Gastrocnemius medialis (tissue), 4 donors: ENCODE measurements around the gene TPBG.

Source experiments
- CTCF ChIP-seq, 5 experiments: fragments of 450-650 bp in 3 of 5; fragments of 200-600 bp in 2 of 5; sonication (generic) in 2 of 5; IDR thresholded peaks in 4 of 5; conservative IDR thresholded peaks in 1 of 5; 1 replicate in 4 of 5; 2 replicates in 1 of 5; pipeline ENCODE4 v1.5.1; 2016 to 2019; ENCODE audit warnings: antibody characterized with exemption in 5 of 5, mild to moderate bottlenecking in 3 of 5, moderate library complexity in 3 of 5
- POLR2A ChIP-seq, 2 donors: fragments of 450-650 bp; IDR thresholded peaks; one replicate each; pipeline ENCODE4 v1.6.1; 2017; ENCODE audit warnings: antibody characterized with exemption in 2 of 2, mild to moderate bottlenecking in 2 of 2, moderate library complexity in 2 of 2

- no peak for TF ChIP-seq CTCF (IDR thresholded peaks at IDR 0.05 in 4 of 5, conservative IDR thresholded peaks at IDR 0.05 in 1 of 5)
- TF ChIP-seq POLR2A (IDR thresholded peaks at IDR 0.05): no peak
These were observed 3.1 kb upstream of the TPBG start for GRCh38 chr6:82360552-82360951.
